ENCODE measurements around the gene DHPS. TPM values are rescaled to one million over a fixed set of nuclear protein-coding genes. Genes with fewer than 3 reads are reported as not detected.

Gene DHPS
- total RNA-seq, 3 donors from 2014 or later (not counting 1 experiment from before 2014, with no cell fraction given): 143 to 193 (median 145) TPM

- 12% methylated on average over 59 of the region's 59 CpGs for WGBS (ENCODE audit: insufficient coverage)
- Histone ChIP-seq H3K4me3 (ENCODE audit: low read length) (peak overlapping the region; percentile 60), H3K4me1 (ENCODE audit: control insufficient read depth, insufficient read depth, low read length) (peaks cover 36% of the 10 kb centered on the region), H3K27me3 (ENCODE audit: control insufficient read depth, insufficient read depth, low read length) (no peaks in the 10 kb centered on the region), H3K36me3 (ENCODE audit: control insufficient read depth, insufficient read depth, low read length) (peaks cover 6% of the 10 kb centered on the region), H3K9me3 (ENCODE audit: control insufficient read depth, insufficient read depth, low read length) (no peaks in the 10 kb centered on the region), H3K27ac (ENCODE audit: low read length) (no peak overlapping the region)
- Mint-ChIP-seq H3K4me3 (peak overlapping the region; percentile 94), H3K27ac (peak overlapping the region; percentile 91 to 96), H3K36me3 (no peaks in the 10 kb centered on the region), H3K27me3 (ENCODE audit: low read depth in 2 of 2) (no peaks in the 10 kb centered on the region), H3K4me1 (peaks cover 26 to 47% of the 10 kb centered on the region in 2 donors), H3K9me3 (no peaks in the 10 kb centered on the region)
- ATAC-seq: no peak
- peak in 1 of 2 donors; percentile 36 for DNase-seq
- intact Hi-C loops (cut with micrococcal nuclease): loop anchor here (5.0 kb wide), 3 partner anchors 39 to 71 kb away; partner anchors contain the start of genes DHPS, JUNB, MAN2B1 and WDR83
- no peak for TF ChIP-seq CTCF (IDR thresholded peaks at IDR 0.05)
These were observed 39.4 kb upstream of the DHPS start for GRCh38 chr19:12720851-12721655.

GRCh38 chr19:12720296-12720695 is 38.6 kb upstream of the DHPS start:
- H3K4me1 ChIP-seq (ENCODE audit: control insufficient read depth, insufficient read depth, low read length): peaks cover 36% of the 10 kb centered on the region
- H3K36me3 Mint-ChIP-seq: no peaks in the 10 kb centered on the region
- H3K27ac ChIP-seq (ENCODE audit: low read length): no peak overlapping the region
- no peak for DNase-seq
- H3K27me3 ChIP-seq (ENCODE audit: control insufficient read depth, insufficient read depth, low read length): no peaks in the 10 kb centered on the region
- H3K9me3 Mint-ChIP-seq: no peaks in the 10 kb centered on the region
- 95% methylated on average over 9 of the region's 10 CpGs for WGBS (ENCODE audit: insufficient coverage)
- H3K4me3 ChIP-seq (ENCODE audit: low read length): no peak overlapping the region
- peak overlapping the region; percentile 29 to 96 for H3K27ac Mint-ChIP-seq
- ATAC-seq: no peak
- peaks cover 13% of the 10 kb centered on the region for H3K36me3 ChIP-seq (ENCODE audit: control insufficient read depth, insufficient read depth, low read length)
- H3K4me1 Mint-ChIP-seq: peaks cover 26 to 47% of the 10 kb centered on the region in 2 donors
- no peaks in the 10 kb centered on the region for H3K27me3 Mint-ChIP-seq (ENCODE audit: low read depth in 2 of 2)
- no peak for TF ChIP-seq CTCF (IDR thresholded peaks at IDR 0.05)
- intact Hi-C loops (cut with micrococcal nuclease): loop anchor here (5.0 kb wide), 3 partner anchors 38 to 72 kb away; partner anchors contain the start of genes DHPS, JUNB, MAN2B1 and WDR83
- peak overlapping the region; percentile 65 for H3K4me3 Mint-ChIP-seq
- no peaks in the 10 kb centered on the region for H3K9me3 ChIP-seq (ENCODE audit: control insufficient read depth, insufficient read depth, low read length)

- 97% methylated on average over 3 of the region's 3 CpGs for WGBS (ENCODE audit: insufficient coverage)
- no peak for TF ChIP-seq CTCF (IDR thresholded peaks at IDR 0.05)
- Mint-ChIP-seq H3K27ac (no peak overlapping the region), H3K4me1 (peaks cover 0 to 16% of the 10 kb centered on the region in 2 donors), H3K27me3 (ENCODE audit: low read depth in 2 of 2) (no peaks in the 10 kb centered on the region), H3K9me3 (no peaks in the 10 kb centered on the region), H3K36me3 (no peaks in the 10 kb centered on the region), H3K4me3 (no peak overlapping the region)
- H3K27ac ChIP-seq (ENCODE audit: low read length): no peak overlapping the region
- no peaks in the 10 kb centered on the region for H3K9me3 ChIP-seq (ENCODE audit: control insufficient read depth, insufficient read depth, low read length)
- H3K4me3 ChIP-seq (ENCODE audit: low read length): no peak overlapping the region
- no peaks in the 10 kb centered on the region for H3K27me3 ChIP-seq (ENCODE audit: control insufficient read depth, insufficient read depth, low read length)
- peaks cover 8% of the 10 kb centered on the region for H3K4me1 ChIP-seq (ENCODE audit: control insufficient read depth, insufficient read depth, low read length)
- intact Hi-C loops (cut with micrococcal nuclease): loop anchor here (2.0 kb wide), 1 partner anchor 41 kb away; no protein-coding TSS in a partner anchor
- DNase-seq (no peak), ATAC-seq (no peak)
- H3K36me3 ChIP-seq (ENCODE audit: control insufficient read depth, insufficient read depth, low read length): peaks cover 38% of the 10 kb centered on the region
These were observed 34.2 kb upstream of the DHPS start for GRCh38 chr19:12715929-12716328.

Measured in natural killer cell (primary cell).